ENCODE results near the gene TTYH2.
"Not testable (repeated sequence)": the region's sequence is repeated elsewhere in the genome, so short reads cannot be mapped to it uniquely, and the experiment has no call there.

DNA sequence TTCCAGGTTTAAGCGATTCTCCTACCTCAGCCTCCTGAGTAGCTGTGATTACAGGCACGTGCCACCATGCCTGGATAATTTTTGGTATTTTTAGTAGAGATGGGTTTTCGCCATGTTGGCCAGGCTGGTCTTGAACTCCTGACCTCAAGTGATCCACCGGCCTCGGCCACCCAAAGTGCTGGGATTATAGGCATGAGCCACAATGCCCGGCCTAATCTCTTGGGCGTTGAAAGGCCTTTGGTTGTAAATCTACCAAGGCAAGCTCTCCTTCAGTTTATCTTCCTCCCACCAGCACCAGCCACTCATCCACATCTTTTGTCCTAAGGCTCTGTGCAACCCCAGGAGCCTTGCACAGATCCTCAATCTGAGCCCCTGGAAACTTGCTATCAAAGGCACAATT lies 66.2 kb downstream of the TTYH2 start:
- TF ChIP-seq CTCF, POLR2A, POLR2AphosphoS5 (IDR thresholded peaks at IDR 0.05): not testable (repeated sequence)

Data from upper lobe of left lung (tissue), 4 donors.